ENCODE data around the gene ITGB1BP1.

DNA sequence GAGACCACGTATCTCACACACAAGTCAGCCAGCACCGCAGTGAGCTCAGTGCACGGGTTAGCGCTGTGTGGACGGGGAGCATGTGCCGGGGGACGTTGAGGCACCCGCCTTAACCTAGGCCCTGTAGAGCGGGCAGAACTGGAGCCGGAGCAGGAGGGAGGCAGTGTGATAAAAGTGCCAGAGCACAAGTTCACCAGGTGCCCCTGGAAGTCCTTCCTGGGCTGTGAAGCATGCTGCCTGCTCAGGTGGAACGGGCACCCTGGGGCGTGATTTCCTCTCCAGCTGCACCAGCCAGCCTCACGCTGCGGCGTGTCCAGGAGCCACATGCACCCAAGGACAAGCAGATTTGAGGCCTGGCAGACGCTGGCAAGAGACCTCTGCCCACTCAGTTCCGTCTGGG lies 50.3 kb downstream of the ITGB1BP1 start:
- TF ChIP-seq, protein P1, sequence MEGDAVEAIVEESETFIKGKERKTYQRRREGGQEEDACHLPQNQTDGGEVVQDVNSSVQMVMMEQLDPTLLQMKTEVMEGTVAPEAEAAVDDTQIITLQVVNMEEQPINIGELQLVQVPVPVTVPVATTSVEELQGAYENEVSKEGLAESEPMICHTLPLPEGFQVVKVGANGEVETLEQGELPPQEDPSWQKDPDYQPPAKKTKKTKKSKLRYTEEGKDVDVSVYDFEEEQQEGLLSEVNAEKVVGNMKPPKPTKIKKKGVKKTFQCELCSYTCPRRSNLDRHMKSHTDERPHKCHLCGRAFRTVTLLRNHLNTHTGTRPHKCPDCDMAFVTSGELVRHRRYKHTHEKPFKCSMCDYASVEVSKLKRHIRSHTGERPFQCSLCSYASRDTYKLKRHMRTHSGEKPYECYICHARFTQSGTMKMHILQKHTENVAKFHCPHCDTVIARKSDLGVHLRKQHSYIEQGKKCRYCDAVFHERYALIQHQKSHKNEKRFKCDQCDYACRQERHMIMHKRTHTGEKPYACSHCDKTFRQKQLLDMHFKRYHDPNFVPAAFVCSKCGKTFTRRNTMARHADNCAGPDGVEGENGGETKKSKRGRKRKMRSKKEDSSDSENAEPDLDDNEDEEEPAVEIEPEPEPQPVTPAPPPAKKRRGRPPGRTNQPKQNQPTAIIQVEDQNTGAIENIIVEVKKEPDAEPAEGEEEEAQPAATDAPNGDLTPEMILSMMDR (IDR thresholded peaks at IDR 0.05), result no peak
- TF ChIP-seq POLR2AphosphoS5 (IDR thresholded peaks at IDR 0.05) (no peak), POLR2A (IDR thresholded peaks at IDR 0.05) (no peak)

Measured in prostate gland (tissue), 2 donors.